ENCODE measurements around the gene SNU13. TPM values are rescaled to one million over a fixed set of nuclear protein-coding genes. Genes with fewer than 3 reads are reported as not detected.

Gene SNU13
- polyA plus RNA-seq, 1 experiment, result 151 TPM

DNA sequence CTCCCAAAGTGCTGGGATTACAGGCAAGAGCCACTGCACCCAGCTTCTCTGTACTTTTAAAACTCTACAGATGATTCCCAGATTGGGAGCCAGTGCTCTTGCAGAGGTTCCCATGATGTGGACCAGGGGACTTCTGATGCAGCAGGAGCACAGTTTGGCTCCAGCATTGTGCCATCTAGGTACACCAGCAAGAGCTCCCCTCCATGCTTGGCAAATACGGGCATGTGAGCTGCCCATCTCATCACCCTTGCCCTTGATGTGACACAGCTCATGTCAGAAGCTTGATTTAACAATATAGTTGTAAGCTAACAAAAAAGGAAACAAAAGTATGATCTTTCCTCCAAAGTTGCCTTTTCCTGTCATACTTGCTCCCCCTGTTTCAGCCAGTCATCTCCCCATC lies 28.7 kb downstream of the SNU13 start:
- H3K9me3 ChIP-seq (ENCODE audit: control insufficient read depth, insufficient read depth, low read length), result no peaks in the 10 kb centered on the region
- H3K4me3 ChIP-seq (ENCODE audit: low read depth, low read length), result no peak overlapping the region
- no peak for DNase-seq (ENCODE audit: low read depth, low spot score)
- no peaks in the 10 kb centered on the region for H3K27me3 ChIP-seq (ENCODE audit: control insufficient read depth, insufficient read depth, low read length)
- CTCF ChIA-PET, result interaction anchor here (1.0 to 1.4 kb wide), 2 partner anchors 9 to 116 kb away, joined by 3 read pairs; partner anchors contain the start of gene POLR3H
- peak overlapping the region; percentile 31 for H3K27ac ChIP-seq (ENCODE audit: low read depth, low read length)
- TF ChIP-seq, protein P1, sequence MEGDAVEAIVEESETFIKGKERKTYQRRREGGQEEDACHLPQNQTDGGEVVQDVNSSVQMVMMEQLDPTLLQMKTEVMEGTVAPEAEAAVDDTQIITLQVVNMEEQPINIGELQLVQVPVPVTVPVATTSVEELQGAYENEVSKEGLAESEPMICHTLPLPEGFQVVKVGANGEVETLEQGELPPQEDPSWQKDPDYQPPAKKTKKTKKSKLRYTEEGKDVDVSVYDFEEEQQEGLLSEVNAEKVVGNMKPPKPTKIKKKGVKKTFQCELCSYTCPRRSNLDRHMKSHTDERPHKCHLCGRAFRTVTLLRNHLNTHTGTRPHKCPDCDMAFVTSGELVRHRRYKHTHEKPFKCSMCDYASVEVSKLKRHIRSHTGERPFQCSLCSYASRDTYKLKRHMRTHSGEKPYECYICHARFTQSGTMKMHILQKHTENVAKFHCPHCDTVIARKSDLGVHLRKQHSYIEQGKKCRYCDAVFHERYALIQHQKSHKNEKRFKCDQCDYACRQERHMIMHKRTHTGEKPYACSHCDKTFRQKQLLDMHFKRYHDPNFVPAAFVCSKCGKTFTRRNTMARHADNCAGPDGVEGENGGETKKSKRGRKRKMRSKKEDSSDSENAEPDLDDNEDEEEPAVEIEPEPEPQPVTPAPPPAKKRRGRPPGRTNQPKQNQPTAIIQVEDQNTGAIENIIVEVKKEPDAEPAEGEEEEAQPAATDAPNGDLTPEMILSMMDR (IDR thresholded peaks at IDR 0.05; ENCODE audit: low read depth, low read length), result no peak
- POLR2A ChIA-PET, result no interaction called here

DNA sequence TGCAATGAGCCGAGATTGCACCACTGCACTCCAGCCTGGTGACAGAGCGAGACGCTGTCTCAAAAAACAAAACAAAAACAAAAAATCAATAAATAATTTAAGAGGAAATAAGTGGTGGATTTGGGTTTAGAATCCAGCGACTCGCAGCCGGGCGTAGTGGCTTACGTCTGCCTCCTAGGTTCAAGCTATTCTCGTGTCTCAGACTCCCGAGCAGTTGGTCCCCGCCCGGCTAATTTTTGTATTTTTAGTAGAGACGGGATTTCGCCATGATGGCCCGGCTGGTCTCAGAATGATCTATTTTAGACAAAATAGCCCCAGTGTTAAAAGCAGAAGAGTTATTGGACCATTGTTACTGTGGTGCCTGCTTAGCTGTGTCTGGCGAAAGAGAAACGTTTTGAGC lies 29.8 kb downstream of the SNU13 start:
- no peak for DNase-seq (ENCODE audit: low read depth, low spot score)

DNA sequence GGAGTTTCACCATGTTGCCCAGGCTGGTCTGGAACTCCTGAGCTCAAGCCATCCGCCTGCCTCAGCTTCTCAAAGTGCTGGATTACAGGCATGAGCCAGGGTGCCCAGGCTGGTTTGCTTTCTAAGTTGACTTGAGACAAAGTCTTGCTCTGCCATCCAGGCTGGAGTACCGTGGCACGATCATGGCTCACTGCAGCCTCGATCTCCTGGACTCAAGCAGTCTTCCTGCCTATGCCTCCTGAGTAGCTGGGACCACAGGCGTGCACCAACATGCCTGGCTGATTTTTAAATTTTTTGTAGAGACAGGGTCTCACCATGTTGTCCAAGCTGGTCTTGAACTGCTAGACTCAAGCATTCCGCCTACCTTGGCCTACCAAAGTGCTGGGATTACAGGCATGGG lies 31.0 kb downstream of the SNU13 start:
- H3K27me3 ChIP-seq (ENCODE audit: control insufficient read depth, insufficient read depth, low read length), result no peaks in the 10 kb centered on the region
- DNase-seq (ENCODE audit: low read depth, low spot score), result no peak
- H3K4me3 ChIP-seq (ENCODE audit: low read depth, low read length), result no peak overlapping the region
- H3K9me3 ChIP-seq (ENCODE audit: control insufficient read depth, insufficient read depth, low read length), result no peaks in the 10 kb centered on the region
- no peak overlapping the region for H3K27ac ChIP-seq (ENCODE audit: low read depth, low read length)
- TF ChIP-seq, protein P1 (IDR thresholded peaks at IDR 0.05; ENCODE audit: low read depth, low read length), result no peak
- POLR2A ChIA-PET, result interaction anchor here (1.3 kb wide), 1 partner anchor 10 kb away, joined by 3 read pairs; no protein-coding TSS in a partner anchor
- CTCF ChIA-PET, result interaction anchor here (1.0 to 2.8 kb wide), 2 partner anchors 8 to 10 kb away, joined by 3 to 17 read pairs; no protein-coding TSS in a partner anchor

More for the DNA sequence above, 29.8 kb downstream of the SNU13 start:
- ChIA-PET POLR2A (interaction anchor here (1.3 kb wide), 1 partner anchor 8 kb away, joined by 3 read pairs; no protein-coding TSS in a partner anchor), CTCF (interaction anchor here (2.8 kb wide), 1 partner anchor 9 kb away, joined by 17 read pairs; no protein-coding TSS in a partner anchor)
- H3K27me3 ChIP-seq (ENCODE audit: control insufficient read depth, insufficient read depth, low read length), result no peaks in the 10 kb centered on the region
- H3K9me3 ChIP-seq (ENCODE audit: control insufficient read depth, insufficient read depth, low read length), result no peaks in the 10 kb centered on the region
- no peak overlapping the region for H3K4me3 ChIP-seq (ENCODE audit: low read depth, low read length)
- H3K27ac ChIP-seq (ENCODE audit: low read depth, low read length), result no peak overlapping the region
- TF ChIP-seq, protein P1 (IDR thresholded peaks at IDR 0.05; ENCODE audit: low read depth, low read length), result no peak

DNA sequence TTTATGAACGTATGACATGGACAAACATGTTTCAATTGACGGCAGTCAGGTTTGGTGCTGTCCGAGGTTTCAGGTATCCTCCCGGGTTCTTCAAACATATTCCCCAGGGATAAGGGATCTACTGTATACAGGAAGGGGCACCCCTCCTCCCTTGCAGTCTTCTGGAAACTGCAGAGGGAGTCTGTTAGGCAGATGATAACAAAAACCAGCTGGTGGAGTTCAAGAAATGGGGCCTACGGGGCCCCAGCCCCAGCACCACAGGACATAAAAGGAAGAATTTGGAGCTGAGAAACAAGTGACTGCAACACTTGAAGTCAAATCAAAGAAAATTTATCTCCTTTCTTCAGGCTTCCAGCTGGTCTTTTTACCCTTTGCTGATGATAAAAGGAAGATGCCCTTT lies 32.1 kb downstream of the SNU13 start:
- Histone ChIP-seq H3K4me3 (ENCODE audit: low read depth, low read length) (no peak overlapping the region), H3K27ac (ENCODE audit: low read depth, low read length) (no peak overlapping the region), H3K9me3 (ENCODE audit: control insufficient read depth, insufficient read depth, low read length) (no peaks in the 10 kb centered on the region), H3K27me3 (ENCODE audit: control insufficient read depth, insufficient read depth, low read length) (no peaks in the 10 kb centered on the region)
- TF ChIP-seq, protein P1 (IDR thresholded peaks at IDR 0.05; ENCODE audit: low read depth, low read length), result no peak
- ChIA-PET CTCF (interaction anchor here (1.4 to 2.8 kb wide), 2 partner anchors 10 to 11 kb away, joined by 5 to 17 read pairs; no protein-coding TSS in a partner anchor), POLR2A (no interaction called here)
- DNase-seq (ENCODE audit: low read depth, low spot score), result peak; percentile 3

DNA sequence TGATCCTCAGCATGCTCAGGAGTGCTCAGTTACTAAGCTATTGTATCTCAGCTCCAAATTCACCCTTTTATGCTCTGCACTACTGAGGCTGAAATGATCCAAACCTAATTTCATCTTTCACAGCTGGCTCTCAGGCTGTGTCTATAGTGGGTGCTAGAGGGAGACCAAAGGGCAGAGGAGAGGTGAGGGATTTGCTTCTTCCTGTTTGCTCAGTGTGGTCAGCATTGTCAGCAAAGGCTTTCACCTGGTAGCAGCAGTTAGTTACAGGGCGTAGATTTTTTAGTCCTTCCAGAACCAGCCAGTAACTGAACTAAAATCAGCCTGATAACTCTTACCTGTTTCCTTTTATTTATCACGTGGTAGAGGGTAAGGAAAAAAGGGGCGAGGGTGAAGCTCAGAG lies 34.3 kb downstream of the SNU13 start:
- DNase-seq (ENCODE audit: low read depth, low spot score), result no peak
- POLR2A ChIA-PET, result no interaction called here
- H3K27me3 ChIP-seq (ENCODE audit: control insufficient read depth, insufficient read depth, low read length), result no peaks in the 10 kb centered on the region
- TF ChIP-seq, protein P1 (IDR thresholded peaks at IDR 0.05; ENCODE audit: low read depth, low read length), result no peak
- CTCF ChIA-PET, result interaction anchor here (1.2 to 2.1 kb wide), 3 partner anchors 13 to 43 kb away, joined by 3 to 11 read pairs (median 6); no protein-coding TSS in a partner anchor
- H3K9me3 ChIP-seq (ENCODE audit: control insufficient read depth, insufficient read depth, low read length), result no peaks in the 10 kb centered on the region
- H3K4me3 ChIP-seq (ENCODE audit: low read depth, low read length), result no peak overlapping the region
- H3K27ac ChIP-seq (ENCODE audit: low read depth, low read length), result no peak overlapping the region
